ENCODE results near the gene FAM171A2. TPM values are rescaled to one million over a fixed set of nuclear protein-coding genes. Genes with fewer than 3 reads are reported as not detected.
A peak's percentile ranks its signal among the peaks of the same experiment; 100 is the strongest.

Gene FAM171A2
- total and polyA plus RNA-seq, 2 of the 8 experiments (the other 6 are each of a cell fraction or from before 2014, with no cell fraction given), result 21.9 to 24.1 TPM

DNA sequence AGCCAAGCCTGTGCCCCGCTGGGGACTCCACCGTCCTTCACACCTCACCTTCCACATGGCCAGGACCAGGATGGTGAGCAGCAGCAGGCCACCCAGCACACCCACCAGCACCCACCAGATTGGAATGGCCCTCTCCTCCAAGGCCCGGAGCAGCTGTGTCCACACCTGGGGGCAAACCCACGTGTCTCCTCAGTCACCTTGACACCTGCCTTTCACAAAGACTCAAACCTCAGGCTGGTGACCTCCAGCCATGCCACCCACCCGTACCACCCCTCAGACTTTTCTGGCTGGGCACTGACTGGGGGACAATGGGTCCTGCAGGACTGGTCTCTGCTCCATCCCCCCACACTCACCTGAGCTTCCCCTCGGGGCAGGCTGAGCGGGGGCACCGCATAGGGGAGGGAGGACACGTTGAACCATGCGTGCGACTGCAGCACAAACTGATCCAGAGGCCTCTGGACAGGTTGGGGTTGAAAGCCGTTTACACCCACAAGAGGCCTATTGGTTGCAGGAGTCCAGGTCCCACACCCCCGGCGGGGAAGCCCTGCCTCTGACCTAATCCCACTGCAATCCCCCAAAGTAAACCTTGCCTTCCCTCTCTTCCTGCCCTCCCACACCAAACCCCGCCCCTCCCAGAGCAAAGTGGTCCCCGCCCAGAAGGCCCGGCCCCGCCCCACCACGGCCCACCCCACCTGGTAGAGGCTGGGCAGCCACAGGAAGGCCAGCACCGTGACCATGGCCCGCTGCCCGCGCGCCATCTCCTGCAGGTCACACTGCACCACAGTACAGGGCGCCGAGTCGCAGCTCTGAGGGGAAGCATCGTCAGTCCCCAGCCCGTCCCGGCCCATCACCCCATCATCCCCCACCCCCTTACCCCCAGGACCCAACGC is 10.9 kb upstream of the FAM171A2 start:
- Histone ChIP-seq H4K91ac (replicated peaks; ENCODE audit: insufficient read length, low read length) (peak overlapping the region; percentile 93), H3K4me3 (ENCODE audit: extremely low read depth in 1 of 4, insufficient read depth in 2 of 4, low read depth in 3 of 4, low read length in 4 of 4) (peak overlapping the region; percentile 6 to 44 (median 44); a peak in 4 of 8 replicates), H3K23me2 (ENCODE audit: low read depth, low read length) (peaks cover 5% of the 10 kb centered on the region; the same call in 1 of the 2 replicates), H3K4me1 (replicated peaks in 1 of 4; ENCODE audit: control insufficient read depth in 3 of 4, insufficient read depth in 4 of 4, low read length in 3 of 4) (peaks cover 4 to 17% (median 12%) of the 10 kb centered on the region in 4 experiments; a peak in 6 of 7 replicates), H2BK15ac (ENCODE audit: low read length) (peak overlapping the region; percentile 83; the same call in 1 of the 2 replicates), H2AK5ac (ENCODE audit: low read depth, low read length) (peak overlapping the region; percentile 99), H3K4me2 (ENCODE audit: insufficient read depth in 1 of 2, low read depth in 2 of 2, low read length in 2 of 2) (peak overlapping the region; percentile 53 to 55), H3K14ac (ENCODE audit: insufficient read length) (no peak overlapping the region), H2BK5ac (ENCODE audit: low read depth, low read length) (peak overlapping the region; percentile 77; the same call in 1 of the 2 replicates), H2BK12ac (ENCODE audit: low read depth, low read length) (peak overlapping the region; percentile 97; the same call in 1 of the 2 replicates), H2AFZ (ENCODE audit: low read length) (no peak overlapping the region), H4K20me1 (replicated peaks in 1 of 2; ENCODE audit: control insufficient read depth in 1 of 2, insufficient read depth in 2 of 2, low read length in 2 of 2) (peaks cover 0 to 2% of the 10 kb centered on the region in 2 experiments), H3K23ac (ENCODE audit: insufficient read length) (no peak overlapping the region), H3K79me2 (ENCODE audit: control insufficient read depth in 1 of 2, insufficient read depth in 2 of 2, low read length in 2 of 2) (no peaks in the 10 kb centered on the region), H3K9ac (replicated peaks in 1 of 4; ENCODE audit: extremely low read depth in 1 of 4, low read depth in 3 of 4, low read length in 3 of 4) (no peak overlapping the region), H3K56ac (replicated peaks; ENCODE audit: insufficient read length, low read depth, low read length) (peak overlapping the region; percentile 59), H4K5ac (ENCODE audit: insufficient read length, low read depth, low read length) (peak overlapping the region; percentile 68), H2BK20ac (ENCODE audit: low read length) (no peak overlapping the region), H3K4ac (replicated peaks; ENCODE audit: insufficient read length, low read depth, low read length) (peak overlapping the region; percentile 85), H3K18ac (ENCODE audit: extremely low read depth, low read length) (peak overlapping the region; percentile 68), H3K36me3 (ENCODE audit: control insufficient read depth in 2 of 4, insufficient read depth in 4 of 4, low read length in 3 of 4) (no peaks in the 10 kb centered on the region), H3K27ac (ENCODE audit: low read depth, low read length) (no peak overlapping the region), H3K27me3 (replicated peaks in 1 of 4; ENCODE audit: control insufficient read depth in 3 of 4, extremely low read depth in 1 of 4, insufficient read depth in 3 of 4, low read length in 3 of 4) (no peaks in the 10 kb centered on the region), H3K79me1 (ENCODE audit: low read depth, low read length) (no peaks in the 10 kb centered on the region), H3K9me3 (ENCODE audit: insufficient read depth in 2 of 2, low read depth in 1 of 2, low read length in 1 of 2) (no peaks in the 10 kb centered on the region), H4K8ac (ENCODE audit: extremely low read depth, insufficient read depth, low read length) (peak overlapping the region; percentile 75), H2BK120ac (replicated peaks; ENCODE audit: low read depth, low read length) (peak overlapping the region; percentile 10)
- POLR2A ChIA-PET (ENCODE audit: partially characterized antibody), result interaction anchor here (0.9 to 2.7 kb wide), 4 partner anchors 10 to 89 kb away, joined by 3 to 10 read pairs (median 4); no protein-coding TSS in a partner anchor
- WGBS, 2 experiments (ENCODE audit: extremely low coverage in 1 of 2, insufficient coverage in 1 of 2, insufficient read length in 1 of 2, insufficient replicate concordance in 2 of 2, low coverage in 1 of 2, low lambda C conversion rate in 2 of 2, missing lambda C conversion rate in 1 of 2), result 33% methylated on average over 21 of the region's 31 CpGs; no CpG with 5 or more reads in 1 of the 2 experiments
- CTCF ChIA-PET (ENCODE audit: partially characterized antibody), result interaction anchor here (0.9 to 13.8 kb wide), 10 partner anchors 8 to 280 kb away, joined by 3 to 177 read pairs (median 11); partner anchors contain the start of genes FAM171A2 and ITGA2B
- DNase-seq (ENCODE audit: low read depth in 1 of 2, low spot score in 2 of 2) (peak; percentile 75 to 84), FAIRE-seq (no peak)
- TF ChIP-seq POU5F1 (IDR thresholded peaks at IDR 0.05; ENCODE audit: low read depth, low read length) (no peak), ASH2L (IDR thresholded peaks at IDR 0.05; ENCODE audit: low read length) (peak; percentile 47)
- TF ChIP-seq, protein P1, sequence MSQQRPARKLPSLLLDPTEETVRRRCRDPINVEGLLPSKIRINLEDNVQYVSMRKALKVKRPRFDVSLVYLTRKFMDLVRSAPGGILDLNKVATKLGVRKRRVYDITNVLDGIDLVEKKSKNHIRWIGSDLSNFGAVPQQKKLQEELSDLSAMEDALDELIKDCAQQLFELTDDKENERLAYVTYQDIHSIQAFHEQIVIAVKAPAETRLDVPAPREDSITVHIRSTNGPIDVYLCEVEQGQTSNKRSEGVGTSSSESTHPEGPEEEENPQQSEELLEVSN (IDR thresholded peaks at IDR 0.05), result peak; percentile 61

All from H1 (cell line).